GM23338 (cell line): ENCODE measurements around the gene SAP130.

Experiments
- CREB1 ChIP-seq: fragments of 250-450 bp; sonication (Bioruptor Pico); IDR thresholded peaks from 2 replicates; pipeline ENCODE4 v1.5.0; 2020; ENCODE audit warnings: low read depth, mild to moderate bottlenecking, moderate library complexity
- CTCF ChIP-seq, 2 experiments: fragments of 200-600 bp in 1 of 2; sonication (generic) in 1 of 2; conservative IDR thresholded peaks; 2 replicates each; pipeline versions ENCODE4 v1.5.1 to v1.6.1; 2016 to 2017; ENCODE audit warnings: antibody characterized with exemption in 2 of 2, low read depth in 2 of 2, mild to moderate bottlenecking in 2 of 2, moderate library complexity in 1 of 2
- ETS1 ChIP-seq: IDR thresholded peaks from 2 replicates; pipeline ENCODE4 v1.6.1; 2016; ENCODE audit warnings: antibody characterized with exemption
- EZH2 ChIP-seq: fragments of 200-600 bp; sonication (generic); IDR thresholded peaks from one replicate; pipeline ENCODE4 v1.8.0; 2017; ENCODE audit warnings: antibody characterized with exemption, mild to moderate bottlenecking, low read depth; ENCODE audit not compliant: unreplicated experiment
- EZH2phosphoT487 ChIP-seq: fragments of 200-600 bp; sonication (generic); IDR thresholded peaks from one replicate; pipeline ENCODE4 v1.8.1; 2018; ENCODE audit warnings: antibody characterized with exemption; ENCODE audit not compliant: unreplicated experiment
- JUNB ChIP-seq: IDR thresholded peaks from one replicate; pipeline ENCODE4 v1.6.1; 2016; ENCODE audit warnings: antibody characterized with exemption; ENCODE audit not compliant: unreplicated experiment
- NANOG ChIP-seq: IDR thresholded peaks from 2 replicates; pipeline ENCODE4 v1.6.1; 2016; ENCODE audit warnings: antibody characterized with exemption, borderline replicate concordance
- POLR2AphosphoS5 ChIP-seq: IDR thresholded peaks from 2 replicates; pipeline ENCODE4 v1.6.1; 2016; ENCODE audit warnings: antibody characterized with exemption, low read depth
- REST ChIP-seq: IDR thresholded peaks from one replicate; pipeline ENCODE4 v1.6.1; 2018; ENCODE audit warnings: antibody characterized with exemption; ENCODE audit not compliant: unreplicated experiment
- STAT1 ChIP-seq: IDR thresholded peaks from one replicate; pipeline ENCODE4 v1.6.1; 2016; ENCODE audit warnings: antibody characterized with exemption; ENCODE audit not compliant: unreplicated experiment
- ZNF114 ChIP-seq: fragments of 250-450 bp; sonication (Bioruptor Pico); IDR thresholded peaks from 2 replicates; pipeline ENCODE4 v1.5.0; 2020; ENCODE audit warnings: mild to moderate bottlenecking, moderate library complexity
- ZNF331 ChIP-seq: fragments of 250-450 bp; sonication (Bioruptor Pico); IDR thresholded peaks from 2 replicates; pipeline ENCODE4 v1.5.0; 2020; ENCODE audit warnings: low read depth, mild to moderate bottlenecking, moderate library complexity
- ZNF462 ChIP-seq: fragments of 250-450 bp; sonication (Bioruptor Pico); IDR thresholded peaks from 2 replicates; pipeline ENCODE4 v1.5.0; 2020; ENCODE audit warnings: mild to moderate bottlenecking, moderate library complexity

GRCh38 chr2:127953849-127954248 is 74.0 kb downstream of the SAP130 start:
- TF ChIP-seq CTCF (conservative IDR thresholded peaks at IDR 0.05; ENCODE audit: low read depth in 2 of 2) (no peak), POLR2AphosphoS5 (no peak), EZH2 (no peak), REST (no peak), EZH2phosphoT487 (no peak), CREB1 (no peak), ZNF331 (CRISPR knock-in tag) (no peak), NANOG (no peak), STAT1 (no peak), JUNB (no peak), ZNF114 (no peak), ETS1 (no peak), ZNF462 (CRISPR knock-in tag) (no peak)
